ENCODE results near the gene UBASH3B. TPM values are rescaled to one million over a fixed set of nuclear protein-coding genes. Genes with fewer than 3 reads are reported as not detected.

Gene UBASH3B
- total RNA-seq, 1 donor from 2014 or later, result 2.0 TPM

DNA sequence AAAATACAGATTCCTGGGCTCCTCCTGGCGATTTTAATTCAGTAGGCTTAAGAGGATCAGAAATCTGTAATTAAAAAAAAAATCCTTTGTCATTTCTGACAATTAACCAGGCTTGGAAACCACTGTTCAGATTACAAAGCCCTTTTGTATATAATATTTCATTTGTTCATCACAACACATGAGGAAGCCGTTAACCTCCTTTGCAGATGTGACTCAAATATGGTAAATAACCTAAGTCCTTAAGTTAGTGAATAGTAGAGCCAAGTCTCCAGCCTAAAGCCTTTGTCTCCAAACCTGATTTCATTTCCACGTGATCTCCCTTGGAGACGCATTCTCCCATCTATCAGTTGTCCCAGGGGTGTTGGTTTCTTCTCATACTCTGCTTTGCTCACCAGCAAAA lies 67.6 kb downstream of the UBASH3B start:
- H3K9ac ChIP-seq, result no peak overlapping the region
- Mint-ChIP-seq H3K4me3 (no peak overlapping the region), H3K36me3 (no peaks in the 10 kb centered on the region), H3K27ac (no peak overlapping the region), H3K27me3 (ENCODE audit: insufficient read depth, low read depth) (no peaks in the 10 kb centered on the region), H3K9me3 (no peaks in the 10 kb centered on the region), H3K4me1 (peaks cover 46% of the 10 kb centered on the region)
- H3K79me2 ChIP-seq (ENCODE audit: low read depth), result no peaks in the 10 kb centered on the region
- H3K27ac ChIP-seq, result no peak overlapping the region
- H3K36me3 ChIP-seq, result no peaks in the 10 kb centered on the region
- no peaks in the 10 kb centered on the region for H3K27me3 ChIP-seq
- no peaks in the 10 kb centered on the region for H3K9me3 ChIP-seq (ENCODE audit: low read depth)
- no peak overlapping the region for H3K4me2 ChIP-seq
- H3K4me3 ChIP-seq, result no peak overlapping the region
- H3F3A ChIP-seq (ENCODE audit: low read depth), result peaks cover 10% of the 10 kb centered on the region
- no peaks in the 10 kb centered on the region for H4K20me1 ChIP-seq (ENCODE audit: low read depth)
- peaks cover 21% of the 10 kb centered on the region for H3K4me1 ChIP-seq
- TF ChIP-seq EZH2 (IDR thresholded peaks at IDR 0.05), result no peak
- TF ChIP-seq, protein P1, sequence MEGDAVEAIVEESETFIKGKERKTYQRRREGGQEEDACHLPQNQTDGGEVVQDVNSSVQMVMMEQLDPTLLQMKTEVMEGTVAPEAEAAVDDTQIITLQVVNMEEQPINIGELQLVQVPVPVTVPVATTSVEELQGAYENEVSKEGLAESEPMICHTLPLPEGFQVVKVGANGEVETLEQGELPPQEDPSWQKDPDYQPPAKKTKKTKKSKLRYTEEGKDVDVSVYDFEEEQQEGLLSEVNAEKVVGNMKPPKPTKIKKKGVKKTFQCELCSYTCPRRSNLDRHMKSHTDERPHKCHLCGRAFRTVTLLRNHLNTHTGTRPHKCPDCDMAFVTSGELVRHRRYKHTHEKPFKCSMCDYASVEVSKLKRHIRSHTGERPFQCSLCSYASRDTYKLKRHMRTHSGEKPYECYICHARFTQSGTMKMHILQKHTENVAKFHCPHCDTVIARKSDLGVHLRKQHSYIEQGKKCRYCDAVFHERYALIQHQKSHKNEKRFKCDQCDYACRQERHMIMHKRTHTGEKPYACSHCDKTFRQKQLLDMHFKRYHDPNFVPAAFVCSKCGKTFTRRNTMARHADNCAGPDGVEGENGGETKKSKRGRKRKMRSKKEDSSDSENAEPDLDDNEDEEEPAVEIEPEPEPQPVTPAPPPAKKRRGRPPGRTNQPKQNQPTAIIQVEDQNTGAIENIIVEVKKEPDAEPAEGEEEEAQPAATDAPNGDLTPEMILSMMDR (IDR thresholded peaks at IDR 0.05), result no peak
- no peak for TF ChIP-seq EZH2phosphoT487 (IDR thresholded peaks at IDR 0.05)
- no peak overlapping the region for H2AFZ ChIP-seq (replicated peaks)
- DNase-seq (ENCODE audit: low spot score), result no peak

GRCh38 chr11:122723576-122723975 lies 68.1 kb downstream of the UBASH3B start:
- Histone ChIP-seq H2AFZ (replicated peaks) (no peak overlapping the region), H3K4me1 (peaks cover 21% of the 10 kb centered on the region), H3K27me3 (no peaks in the 10 kb centered on the region), H3K9me3 (ENCODE audit: low read depth) (no peaks in the 10 kb centered on the region), H3K4me3 (no peak overlapping the region), H3K9ac (no peak overlapping the region), H3K27ac (no peak overlapping the region), H4K20me1 (ENCODE audit: low read depth) (no peaks in the 10 kb centered on the region), H3F3A (ENCODE audit: low read depth) (peaks cover 10% of the 10 kb centered on the region), H3K4me2 (no peak overlapping the region), H3K79me2 (ENCODE audit: low read depth) (no peaks in the 10 kb centered on the region), H3K36me3 (no peaks in the 10 kb centered on the region)
- H3K27me3 Mint-ChIP-seq (ENCODE audit: insufficient read depth, low read depth), result no peaks in the 10 kb centered on the region
- H3K36me3 Mint-ChIP-seq, result no peaks in the 10 kb centered on the region
- no peak overlapping the region for H3K4me3 Mint-ChIP-seq
- TF ChIP-seq EZH2 (IDR thresholded peaks at IDR 0.05), result no peak
- DNase-seq (ENCODE audit: low spot score), result no peak
- no peaks in the 10 kb centered on the region for H3K9me3 Mint-ChIP-seq
- peaks cover 47% of the 10 kb centered on the region for H3K4me1 Mint-ChIP-seq
- no peak overlapping the region for H3K27ac Mint-ChIP-seq

DNA sequence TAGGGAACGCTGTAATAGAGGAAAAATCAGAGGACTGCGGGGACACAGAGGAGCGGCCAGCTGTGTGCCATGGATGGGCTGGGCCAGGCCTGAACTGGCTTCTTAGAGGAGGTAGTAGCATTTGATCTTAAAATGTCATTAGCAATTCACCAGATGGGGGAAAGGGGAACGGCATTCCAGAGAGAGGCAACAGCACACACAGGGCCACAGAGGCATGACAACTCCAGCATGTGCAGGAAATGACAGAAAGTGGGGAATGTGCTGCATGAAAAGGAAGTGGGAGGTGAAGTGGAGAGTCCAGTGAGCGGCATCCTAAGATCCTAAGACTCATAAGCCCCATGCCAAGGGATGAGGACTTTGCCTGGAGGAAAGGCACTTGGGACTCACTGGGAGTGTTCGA lies 69.0 kb downstream of the UBASH3B start:
- H3K36me3 Mint-ChIP-seq, result no peaks in the 10 kb centered on the region
- H3K4me2 ChIP-seq, result no peak overlapping the region
- H3K27me3 ChIP-seq, result no peaks in the 10 kb centered on the region
- H3K9me3 Mint-ChIP-seq, result no peaks in the 10 kb centered on the region
- H4K20me1 ChIP-seq (ENCODE audit: low read depth), result no peaks in the 10 kb centered on the region
- TF ChIP-seq EZH2phosphoT487 (IDR thresholded peaks at IDR 0.05) (no peak), EZH2 (IDR thresholded peaks at IDR 0.05) (no peak)
- TF ChIP-seq, protein P1 (IDR thresholded peaks at IDR 0.05), result no peak
- no peak overlapping the region for H3K4me3 ChIP-seq
- no peak overlapping the region for H3K9ac ChIP-seq
- no peaks in the 10 kb centered on the region for H3K27me3 Mint-ChIP-seq (ENCODE audit: insufficient read depth, low read depth)
- H3K27ac ChIP-seq, result no peak overlapping the region
- no peaks in the 10 kb centered on the region for H3K9me3 ChIP-seq (ENCODE audit: low read depth)
- H3K4me1 ChIP-seq, result peaks cover 21% of the 10 kb centered on the region
- no peak for DNase-seq (ENCODE audit: low spot score)
- H3K79me2 ChIP-seq (ENCODE audit: low read depth), result no peaks in the 10 kb centered on the region
- H3K4me3 Mint-ChIP-seq, result no peak overlapping the region
- no peaks in the 10 kb centered on the region for H3K36me3 ChIP-seq
- no peak overlapping the region for H2AFZ ChIP-seq (replicated peaks)
- H3K4me1 Mint-ChIP-seq, result peaks cover 47% of the 10 kb centered on the region
- H3F3A ChIP-seq (ENCODE audit: low read depth), result peaks cover 10% of the 10 kb centered on the region
- H3K27ac Mint-ChIP-seq, result peak overlapping the region; percentile 13

DNA sequence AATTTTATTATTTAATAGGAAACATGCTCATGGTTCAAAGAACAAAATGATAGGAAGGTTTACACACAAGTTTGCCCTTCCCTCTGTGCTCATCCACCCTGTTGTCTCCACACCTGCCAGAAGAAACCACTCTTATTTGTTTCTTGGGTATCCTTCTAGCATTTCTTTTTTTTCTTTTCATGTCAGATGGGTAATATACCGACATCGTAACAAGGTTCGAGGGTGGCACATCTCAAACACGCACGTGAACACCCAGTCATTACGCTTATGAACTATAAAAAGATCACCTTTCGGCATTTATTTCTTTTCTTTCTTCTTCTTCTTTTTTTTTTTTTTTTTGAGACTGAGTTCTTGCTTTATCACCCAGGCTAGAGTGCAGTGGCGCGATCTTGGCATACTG lies 70.5 kb downstream of the UBASH3B start:
- Histone ChIP-seq H3K79me2 (ENCODE audit: low read depth) (no peaks in the 10 kb centered on the region), H3K4me1 (peaks cover 21% of the 10 kb centered on the region), H3F3A (ENCODE audit: low read depth) (peaks cover 10% of the 10 kb centered on the region), H3K4me2 (no peak overlapping the region), H3K4me3 (no peak overlapping the region), H2AFZ (replicated peaks) (no peak overlapping the region), H4K20me1 (ENCODE audit: low read depth) (no peaks in the 10 kb centered on the region), H3K9ac (no peak overlapping the region), H3K27ac (no peak overlapping the region), H3K27me3 (no peaks in the 10 kb centered on the region), H3K9me3 (ENCODE audit: low read depth) (no peaks in the 10 kb centered on the region), H3K36me3 (no peaks in the 10 kb centered on the region)
- Mint-ChIP-seq H3K4me1 (peaks cover 36% of the 10 kb centered on the region), H3K27me3 (ENCODE audit: insufficient read depth, low read depth) (no peaks in the 10 kb centered on the region), H3K4me3 (no peak overlapping the region), H3K27ac (no peak overlapping the region), H3K9me3 (no peaks in the 10 kb centered on the region), H3K36me3 (no peaks in the 10 kb centered on the region)
- TF ChIP-seq, protein P1 (IDR thresholded peaks at IDR 0.05), result no peak
- no peak for TF ChIP-seq EZH2phosphoT487 (IDR thresholded peaks at IDR 0.05)
- TF ChIP-seq EZH2 (IDR thresholded peaks at IDR 0.05), result no peak
- no peak for DNase-seq (ENCODE audit: low spot score)

All from neural progenitor cell (in vitro differentiated cells).